GM19395 (cell line): ENCODE results near the gene PSEN1.

Experiments
- ATAC-seq: cut with Tn5 transposase; IDR thresholded peaks from one replicate; pipeline ENCODE4 v1.9.1; 2021; ENCODE audit warnings: mild to moderate bottlenecking, moderate library complexity; ENCODE audit not compliant: unreplicated experiment

The PSEN1 gene

DNA sequence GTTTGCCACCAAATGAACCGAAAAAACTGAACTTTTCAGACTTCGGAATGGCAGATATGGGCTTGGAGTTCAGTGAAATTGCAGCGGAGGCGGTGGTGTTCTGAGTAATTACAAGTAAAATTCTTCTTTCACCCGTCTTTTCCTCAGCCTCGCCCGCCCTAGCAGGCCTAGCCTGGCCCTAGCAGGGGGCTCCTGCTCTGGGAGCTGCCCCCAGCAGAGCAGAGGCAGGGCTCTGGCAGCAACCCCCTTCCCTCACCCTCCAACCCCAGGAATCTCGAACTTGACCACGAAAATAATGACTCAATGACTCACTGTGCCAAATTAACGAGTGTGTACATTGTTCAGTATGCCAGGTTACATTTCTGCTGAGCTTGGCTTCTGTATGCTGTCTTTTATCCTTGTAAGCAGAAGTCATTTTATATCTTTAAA lies 102.1 kb downstream of the PSEN1 start:
- no peak for ATAC-seq

DNA sequence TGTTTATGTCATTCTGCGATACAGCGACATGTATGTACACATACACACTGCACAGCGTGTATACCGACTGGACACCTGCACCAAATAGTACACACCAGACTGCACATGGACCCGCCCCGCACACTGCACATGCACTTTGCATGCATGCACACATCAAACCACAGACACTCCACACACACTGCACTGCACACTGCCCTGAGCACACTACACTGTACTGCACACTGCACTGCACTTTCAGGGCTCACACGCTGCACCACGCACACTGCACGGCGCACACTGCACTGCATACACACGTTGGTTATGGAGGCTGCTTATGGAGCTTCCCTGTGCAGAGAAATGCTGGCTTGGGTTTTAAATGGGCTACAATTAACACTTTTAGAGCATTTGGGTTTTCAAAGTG lies 102.6 kb downstream of the PSEN1 start:
- no peak for ATAC-seq

DNA sequence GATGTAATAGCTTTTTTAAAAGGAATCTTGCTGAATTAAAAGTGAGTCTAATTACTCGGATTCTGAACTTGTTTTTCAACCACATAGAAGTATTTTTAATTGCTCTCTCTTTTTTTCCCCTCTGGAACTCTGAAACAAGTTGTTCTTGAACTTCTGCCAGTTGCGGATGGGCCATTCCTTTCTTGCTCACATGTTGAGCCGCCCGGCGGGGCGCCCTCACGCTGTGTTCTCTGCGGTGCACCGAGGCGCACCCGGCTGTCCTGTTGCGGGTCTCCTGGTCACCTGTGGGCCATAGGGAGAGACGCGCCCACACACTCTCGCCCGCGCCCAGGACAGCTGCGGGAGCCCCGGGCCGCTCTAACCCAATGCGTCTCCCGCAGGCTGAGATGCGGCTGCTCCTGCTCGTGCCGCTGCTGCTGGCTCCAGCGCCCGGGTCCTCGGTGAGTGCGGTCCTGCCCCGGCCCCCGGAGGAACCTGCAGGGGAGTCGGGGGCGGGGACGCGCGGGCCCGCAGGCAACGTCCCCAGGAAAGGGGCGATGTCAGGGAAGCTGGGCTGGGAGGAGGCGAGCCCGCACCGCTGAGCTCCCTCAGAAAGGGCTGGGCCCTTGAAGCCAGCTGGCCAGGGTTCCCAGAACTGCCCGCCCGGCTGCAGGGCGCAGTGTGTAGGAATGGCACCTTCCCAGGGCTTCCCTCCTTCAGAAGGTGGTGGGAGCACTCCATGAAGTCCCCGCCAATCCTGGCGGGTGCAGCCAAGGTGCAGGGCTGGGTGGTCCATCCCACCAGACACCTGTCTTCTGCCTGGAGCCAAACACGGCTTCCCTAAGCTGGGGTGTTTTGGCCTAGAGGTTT lies 103.3 kb downstream of the PSEN1 start:
- ATAC-seq, result no peak

DNA sequence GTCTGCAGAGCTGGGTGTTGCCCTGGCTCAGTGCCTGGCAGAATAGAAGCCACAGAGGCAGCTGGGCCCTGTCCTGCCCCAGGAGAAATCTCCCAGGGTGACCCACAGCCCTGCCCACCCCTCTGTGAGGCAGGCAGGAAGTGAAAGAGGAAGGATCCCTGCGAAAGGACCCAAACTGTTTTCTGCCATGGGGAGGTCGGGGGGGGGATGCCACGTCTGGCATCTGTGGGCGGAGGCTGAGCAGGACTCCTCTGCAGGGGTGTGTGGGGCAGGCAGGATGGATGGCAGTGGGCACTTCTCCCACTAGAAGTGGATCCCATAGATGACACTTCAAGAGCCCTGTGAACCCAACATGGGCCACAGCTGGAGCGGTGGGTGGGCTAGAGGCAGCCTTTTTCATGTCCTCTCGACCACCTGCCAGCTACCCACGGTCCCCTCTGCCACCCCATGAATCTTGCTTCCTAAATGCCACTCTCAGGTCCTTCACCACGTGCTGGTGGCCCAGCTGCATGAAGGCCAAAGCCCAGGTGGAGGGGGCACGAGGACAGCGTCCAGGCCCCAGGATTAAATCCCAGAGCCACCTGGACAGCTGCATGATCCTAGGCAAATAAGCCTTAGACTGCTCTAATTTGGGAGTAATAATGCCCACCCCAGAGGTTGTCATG lies 104.6 kb downstream of the PSEN1 start:
- ATAC-seq, result no peak

DNA sequence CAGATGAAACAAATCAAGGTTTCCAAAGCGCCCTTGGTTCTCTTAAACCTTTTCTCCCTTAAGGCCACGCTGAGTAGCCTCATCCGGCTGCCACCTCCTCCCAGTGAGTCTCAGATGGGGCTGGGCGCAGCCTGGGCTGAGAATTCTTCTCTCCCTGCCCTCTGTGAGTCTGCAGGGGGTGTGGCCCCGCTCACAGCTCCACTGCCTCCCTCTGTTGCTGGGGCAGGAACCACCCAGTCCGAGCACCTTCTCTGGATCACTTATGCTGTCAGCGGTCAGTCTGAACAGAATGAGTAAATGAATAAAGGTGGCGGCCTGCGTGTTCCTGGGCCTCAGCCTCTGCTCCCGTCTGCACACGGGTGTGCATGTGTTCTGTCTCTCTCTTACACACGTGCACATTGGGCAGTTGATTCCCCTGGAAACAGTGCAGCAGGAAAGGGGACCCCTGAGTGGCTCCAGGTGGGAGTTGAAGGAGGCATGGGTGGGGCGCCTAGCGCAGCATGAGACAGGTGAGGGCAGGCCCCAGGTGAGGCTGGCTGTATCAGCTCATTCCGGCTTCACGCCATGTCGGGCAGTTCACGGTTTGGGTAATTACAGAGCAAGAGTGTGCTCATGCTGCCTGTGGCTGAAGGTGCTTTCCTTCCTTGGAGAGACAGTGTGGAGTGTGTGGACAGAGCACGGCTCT lies 105.3 kb downstream of the PSEN1 start:
- ATAC-seq, result no peak

DNA sequence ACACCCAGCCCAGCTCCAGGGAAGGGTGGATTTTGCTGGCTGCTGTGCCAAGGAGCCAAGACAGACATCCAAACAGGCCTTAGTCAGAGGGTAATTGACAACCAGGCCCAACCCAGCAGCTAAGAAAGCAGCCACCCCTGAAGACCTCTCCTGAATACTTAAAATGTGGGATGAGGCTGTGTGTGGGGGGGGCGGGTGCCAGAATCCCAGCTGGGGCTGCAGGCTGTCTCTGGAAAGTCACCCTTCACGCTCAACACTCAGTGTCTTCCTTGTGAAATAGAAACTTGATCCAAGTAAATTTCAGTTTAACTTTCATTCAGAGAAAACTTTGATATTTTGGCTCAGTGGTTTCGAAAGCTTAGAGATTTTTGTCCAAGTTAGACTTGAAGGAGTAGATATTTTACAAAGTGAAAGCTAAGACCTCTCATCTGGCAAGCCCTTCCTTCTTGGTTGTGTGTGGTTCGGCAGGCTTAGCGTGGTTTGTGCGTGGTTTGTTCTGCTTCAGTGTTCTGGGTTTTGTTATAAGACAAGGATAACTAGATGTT lies 106.1 kb downstream of the PSEN1 start:
- no peak for ATAC-seq

DNA sequence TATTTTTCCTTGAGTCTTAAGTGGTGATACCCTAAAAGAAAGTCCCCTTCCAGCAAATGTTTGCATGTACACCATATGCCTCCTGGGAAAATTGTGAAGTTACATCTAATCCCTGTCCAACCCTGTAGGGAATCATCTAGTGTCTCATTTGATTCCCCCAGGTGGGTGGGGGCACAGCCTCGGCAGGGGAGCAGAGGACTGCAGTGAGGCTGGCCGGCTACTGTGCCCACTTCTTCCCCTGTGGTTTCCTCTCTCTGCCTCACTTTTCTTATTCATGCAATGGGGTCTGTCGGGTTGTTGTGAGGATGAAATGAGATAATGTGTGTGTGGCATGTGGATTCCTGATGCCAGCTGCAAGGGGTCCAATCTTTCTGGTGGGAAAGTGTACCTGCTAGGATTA lies 107.0 kb downstream of the PSEN1 start:
- no peak for ATAC-seq

DNA sequence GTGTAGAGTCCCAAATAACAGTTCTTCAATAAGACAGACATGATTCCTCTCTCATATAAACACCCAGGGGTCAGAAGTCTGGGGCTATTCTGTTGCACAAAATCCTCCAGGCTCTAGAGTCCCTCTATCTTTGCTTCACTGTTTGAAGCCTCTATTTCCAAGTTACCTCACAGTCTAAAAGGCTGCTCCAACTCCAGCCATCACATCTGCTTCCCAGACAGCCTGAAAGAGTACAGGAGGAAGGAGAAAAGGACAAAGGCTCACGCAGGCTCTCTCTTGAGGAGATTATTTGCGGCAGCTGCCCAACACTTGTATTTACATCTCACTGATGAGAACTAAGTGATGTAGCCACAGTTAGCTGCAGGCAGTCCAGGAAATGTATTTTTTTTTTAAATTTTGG lies 107.4 kb downstream of the PSEN1 start:
- no peak for ATAC-seq

DNA sequence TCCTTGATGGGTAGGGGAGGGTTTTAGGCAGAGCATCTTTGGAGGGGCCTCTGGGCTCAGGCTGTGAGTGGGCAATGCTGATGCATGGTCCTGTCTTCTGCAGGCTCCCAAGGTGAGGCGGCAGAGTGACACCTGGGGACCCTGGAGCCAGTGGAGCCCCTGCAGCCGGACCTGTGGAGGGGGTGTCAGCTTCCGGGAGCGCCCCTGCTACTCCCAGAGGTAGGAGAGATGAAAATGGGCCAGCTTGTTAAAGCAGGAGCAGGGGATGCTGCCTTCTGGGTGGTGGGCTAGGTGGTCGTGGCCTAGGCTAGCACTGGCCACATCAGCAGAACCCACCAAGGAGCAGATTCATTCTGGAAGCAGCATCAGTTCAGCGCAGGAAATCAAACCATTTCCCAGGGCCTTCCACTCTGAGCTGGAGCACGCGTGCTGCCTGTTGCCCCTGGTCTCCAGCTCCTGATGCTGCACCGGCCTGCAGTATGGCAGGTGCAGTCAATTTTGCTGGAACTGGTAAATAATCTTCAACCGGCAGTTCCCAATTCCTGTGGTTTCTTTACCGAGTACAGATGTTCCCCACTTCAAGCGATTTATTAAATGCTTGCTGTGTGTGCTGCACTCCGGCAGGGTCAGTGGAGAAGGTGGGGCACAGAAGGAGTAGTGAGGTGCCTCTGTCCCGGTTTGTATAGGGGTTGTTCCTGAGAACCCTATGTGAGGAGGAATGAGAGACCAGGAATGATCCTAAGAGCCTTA lies 108.4 kb downstream of the PSEN1 start:
- no peak for ATAC-seq

DNA sequence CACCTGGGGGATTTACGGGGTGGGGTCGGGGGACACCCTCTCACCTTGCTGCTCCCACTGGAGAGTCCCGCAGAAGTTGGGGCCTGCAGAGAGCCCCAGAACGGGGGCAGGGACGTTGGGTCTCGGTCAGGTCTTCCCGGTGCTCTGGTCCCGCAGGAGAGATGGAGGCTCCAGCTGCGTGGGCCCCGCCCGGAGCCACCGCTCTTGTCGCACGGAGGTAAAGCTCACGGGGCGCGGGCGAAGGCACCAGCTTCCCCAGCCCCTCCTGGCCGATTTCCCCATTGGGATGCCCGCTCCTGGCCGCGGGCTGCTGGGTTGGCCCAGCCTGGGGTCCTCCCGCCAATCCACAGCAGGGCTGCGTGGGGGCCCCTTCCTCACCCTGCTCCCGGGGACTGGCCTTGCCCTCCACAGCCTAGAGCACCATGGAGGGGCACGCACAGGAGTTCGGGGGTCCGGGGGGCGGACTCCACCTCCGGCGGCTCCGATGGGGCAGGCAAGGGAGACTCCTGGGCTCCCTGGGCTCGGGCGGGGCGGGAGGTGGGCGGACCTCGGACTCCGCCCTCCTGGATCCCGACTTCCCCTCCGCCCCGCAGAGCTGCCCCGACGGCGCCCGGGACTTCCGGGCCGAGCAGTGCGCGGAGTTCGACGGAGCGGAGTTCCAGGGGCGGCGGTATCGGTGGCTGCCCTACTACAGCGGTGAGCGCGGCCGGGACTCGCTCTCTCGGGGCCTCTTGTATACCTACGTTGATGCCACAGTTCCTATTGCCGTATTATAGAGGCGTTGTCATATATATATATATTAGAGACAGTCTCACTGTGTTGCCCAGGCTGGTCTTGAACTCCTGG lies 109.4 kb downstream of the PSEN1 start:
- ATAC-seq, result peak; percentile 51

DNA sequence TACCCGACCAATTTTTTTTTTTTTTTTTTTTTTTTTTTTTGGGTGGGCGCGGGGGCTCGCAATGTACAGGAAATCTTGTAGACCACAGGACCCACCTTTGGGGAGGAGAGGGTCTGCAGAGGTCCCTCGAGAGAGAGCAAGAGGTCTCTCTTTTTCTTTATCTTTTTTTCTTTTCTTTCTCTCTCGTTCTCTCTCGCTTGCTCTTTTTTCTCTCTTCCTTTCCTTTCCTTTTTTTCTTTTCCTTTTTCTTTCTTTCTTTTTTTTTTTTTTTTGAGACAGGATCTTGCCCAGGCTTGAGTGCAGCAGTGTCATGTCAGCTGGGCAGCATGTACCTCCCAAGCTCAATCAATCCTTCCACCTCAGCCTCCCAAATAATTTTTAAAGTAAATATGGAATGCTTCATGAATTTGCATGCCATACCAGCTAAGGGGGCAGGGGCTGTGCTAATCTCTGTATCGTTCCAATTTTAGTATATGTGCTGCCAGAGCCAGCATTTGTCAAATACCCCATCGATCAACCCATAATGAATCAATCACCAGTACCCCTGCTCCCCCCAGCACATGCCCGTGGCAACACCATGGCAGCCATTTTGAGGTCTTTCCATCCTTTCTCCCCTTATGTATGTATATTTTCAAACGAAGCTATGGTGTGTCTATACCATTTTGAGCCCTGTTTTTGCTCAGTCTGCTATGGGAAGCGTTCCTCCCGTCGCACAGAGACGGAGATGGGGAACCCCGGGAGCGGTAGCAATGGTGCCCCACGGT lies 110.3 kb downstream of the PSEN1 start:
- ATAC-seq, result no peak

DNA sequence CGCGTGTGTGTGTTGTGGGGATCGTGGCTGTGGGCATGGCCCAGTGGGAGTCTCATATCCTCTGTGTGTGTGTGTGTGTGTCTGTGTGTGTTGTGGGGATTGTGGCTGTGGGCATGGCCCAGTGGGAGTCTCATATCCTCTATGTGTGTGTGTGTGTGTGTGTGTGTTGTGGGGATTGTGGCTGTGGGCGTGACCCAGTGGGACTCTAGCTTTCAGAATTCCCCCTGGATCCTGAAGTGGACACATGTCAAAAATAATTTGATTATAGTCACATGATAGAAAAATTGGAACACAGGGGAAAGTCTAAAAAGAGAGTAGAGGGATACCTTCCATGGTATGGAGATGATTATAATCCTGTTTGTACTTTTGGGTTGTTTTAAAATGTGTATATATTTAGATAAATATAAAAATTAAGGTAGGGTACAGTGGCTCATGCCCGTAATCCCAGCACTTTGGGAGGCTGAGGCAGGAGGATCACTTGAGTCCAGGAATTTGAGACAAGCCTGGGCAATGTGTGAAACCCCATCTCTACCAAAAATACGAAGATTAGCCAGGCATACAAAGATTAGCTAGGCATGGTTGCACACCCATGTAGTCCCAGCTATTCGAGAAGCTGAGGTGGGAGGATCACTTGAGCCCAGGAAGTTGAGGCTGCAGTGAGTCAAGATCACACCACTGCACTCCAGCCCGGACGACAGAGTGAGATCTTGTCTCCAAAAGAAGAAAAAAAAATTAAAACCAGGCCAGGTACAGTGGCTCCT lies 112.0 kb downstream of the PSEN1 start:
- no peak for ATAC-seq

DNA sequence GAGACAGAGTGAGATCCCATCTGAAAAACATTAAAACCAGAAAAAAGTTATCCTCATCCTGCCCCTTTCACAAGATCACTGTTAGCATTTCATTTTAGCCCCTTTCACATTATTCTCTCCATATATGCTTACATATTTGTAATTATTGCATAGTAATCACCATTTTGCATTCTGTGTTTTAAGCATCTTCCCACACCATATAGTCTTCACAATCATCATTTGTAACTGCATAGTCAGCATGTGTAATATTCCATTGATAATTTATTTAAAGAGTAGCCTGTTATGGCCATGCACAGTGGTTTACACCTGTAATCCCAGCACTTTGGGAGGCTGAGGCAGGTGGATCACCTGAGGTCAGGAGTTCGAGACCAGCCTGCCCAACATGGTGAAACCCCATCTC lies 112.8 kb downstream of the PSEN1 start:
- ATAC-seq, result no peak

DNA sequence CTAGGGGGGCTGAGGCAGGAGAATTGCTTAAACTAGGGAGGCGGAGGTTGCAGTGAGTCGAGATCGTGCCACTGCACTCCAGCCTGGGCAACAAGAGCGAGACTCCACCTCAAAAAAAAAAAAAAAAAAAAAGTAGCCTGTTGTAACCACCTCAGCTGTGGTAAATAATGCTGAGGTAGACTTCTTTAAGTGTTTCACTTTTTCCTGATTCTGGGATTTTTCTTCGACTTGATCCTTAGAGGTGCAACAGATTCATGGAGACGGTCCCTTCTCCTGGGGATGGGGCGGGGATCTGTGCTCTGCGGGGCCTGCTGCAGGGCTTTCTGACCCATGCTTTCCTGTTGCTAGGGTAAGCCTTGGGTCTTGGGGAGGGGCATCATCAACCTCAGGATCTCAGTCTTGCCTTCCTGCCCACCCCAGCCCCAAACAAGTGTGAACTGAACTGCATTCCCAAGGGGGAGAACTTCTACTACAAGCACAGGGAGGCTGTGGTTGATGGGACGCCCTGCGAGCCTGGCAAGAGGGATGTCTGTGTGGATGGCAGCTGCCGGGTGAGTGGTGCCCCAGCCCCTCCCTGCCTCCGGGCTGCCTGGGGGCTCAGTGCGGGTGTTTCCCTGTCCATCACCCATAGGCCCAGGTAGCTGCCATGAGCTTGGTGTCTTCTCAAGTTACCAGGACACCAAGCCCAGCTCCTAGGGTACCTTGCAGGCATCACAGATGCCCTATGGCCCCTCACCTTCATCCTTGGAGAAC lies 113.4 kb downstream of the PSEN1 start:
- ATAC-seq, result no peak

DNA sequence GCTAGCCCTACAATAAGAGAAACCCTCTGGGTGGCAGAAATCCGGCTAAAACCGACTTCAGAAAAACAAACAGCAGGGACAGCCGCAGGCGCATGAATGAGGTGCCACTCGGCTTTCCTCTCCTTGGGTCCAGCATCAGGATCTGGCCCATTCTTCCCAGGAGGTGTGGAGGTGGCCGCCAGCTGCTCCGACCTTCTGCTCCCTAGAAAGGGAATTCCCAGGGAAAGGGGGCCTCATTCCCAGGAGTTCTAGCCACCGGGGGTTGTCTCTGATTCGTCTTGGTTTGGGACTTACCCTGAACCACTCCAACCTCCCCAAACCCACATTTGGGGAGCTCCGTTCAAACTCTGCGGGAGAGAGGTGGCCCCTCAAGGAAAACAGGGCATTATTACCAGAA lies 114.0 kb downstream of the PSEN1 start:
- ATAC-seq, result no peak

DNA sequence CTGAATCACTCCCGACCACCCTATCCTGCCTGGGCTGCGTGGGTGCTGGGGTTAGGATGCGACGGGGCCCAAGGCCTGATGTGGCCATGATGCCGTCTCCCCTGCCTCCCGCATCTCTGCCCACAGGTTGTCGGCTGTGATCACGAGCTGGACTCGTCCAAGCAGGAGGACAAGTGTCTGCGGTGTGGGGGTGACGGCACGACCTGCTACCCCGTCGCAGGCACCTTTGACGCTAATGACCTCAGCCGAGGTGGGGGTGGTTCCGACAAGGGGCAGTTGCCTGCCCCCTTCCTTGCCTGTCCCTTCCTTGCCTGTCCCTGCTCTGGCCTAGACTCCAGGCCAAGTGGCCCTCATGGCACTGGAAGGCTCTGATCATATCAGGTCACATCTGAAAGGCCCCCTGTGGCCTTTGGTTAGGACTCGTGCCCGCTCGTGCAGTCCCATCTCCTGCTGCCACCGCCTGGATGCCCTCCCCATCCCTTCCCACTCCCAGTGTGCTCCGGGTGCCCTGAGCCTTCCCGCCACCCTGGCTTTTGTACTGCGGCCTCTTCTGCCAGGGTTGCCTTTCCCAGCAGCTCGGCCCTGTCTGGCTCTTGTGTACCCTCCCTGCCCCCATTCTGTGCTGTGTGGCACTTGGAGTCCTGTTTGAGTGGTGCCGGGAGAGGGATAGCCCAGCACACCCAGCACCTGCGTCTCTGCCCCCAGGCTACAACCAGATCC lies 114.6 kb downstream of the PSEN1 start:
- no peak for ATAC-seq

DNA sequence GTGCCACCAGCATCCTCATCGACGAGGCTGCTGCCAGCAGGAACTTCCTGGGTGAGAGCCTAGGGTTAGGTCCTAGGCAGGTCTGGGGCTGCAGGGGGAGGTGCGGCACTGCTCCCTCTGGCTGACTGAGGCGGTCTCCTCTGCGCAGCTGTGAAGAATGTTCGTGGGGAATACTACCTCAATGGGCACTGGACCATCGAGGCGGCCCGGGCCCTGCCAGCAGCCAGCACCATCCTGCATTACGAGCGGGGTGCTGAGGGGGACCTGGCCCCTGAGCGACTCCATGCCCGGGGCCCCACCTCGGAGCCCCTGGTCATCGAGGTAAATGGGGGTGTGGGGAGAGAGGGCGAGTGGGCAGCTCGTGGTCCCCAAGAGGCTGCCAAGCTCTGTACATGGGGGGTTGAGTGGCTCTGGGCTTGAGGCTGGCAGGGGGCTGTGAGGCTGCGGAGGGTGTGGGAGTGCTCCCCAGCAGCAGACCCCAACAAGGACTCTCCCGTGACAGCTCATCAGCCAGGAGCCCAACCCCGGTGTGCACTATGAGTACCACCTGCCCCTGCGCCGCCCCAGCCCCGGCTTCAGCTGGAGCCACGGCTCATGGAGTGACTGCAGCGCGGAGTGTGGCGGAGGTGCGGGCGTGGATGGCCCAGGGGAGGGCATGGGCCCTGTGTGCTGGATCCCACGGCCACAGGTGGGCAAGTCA lies 115.4 kb downstream of the PSEN1 start:
- ATAC-seq, result no peak
